ENCODE results near the gene ATP6V1E1.

ATP6V1E1 gene

DNA sequence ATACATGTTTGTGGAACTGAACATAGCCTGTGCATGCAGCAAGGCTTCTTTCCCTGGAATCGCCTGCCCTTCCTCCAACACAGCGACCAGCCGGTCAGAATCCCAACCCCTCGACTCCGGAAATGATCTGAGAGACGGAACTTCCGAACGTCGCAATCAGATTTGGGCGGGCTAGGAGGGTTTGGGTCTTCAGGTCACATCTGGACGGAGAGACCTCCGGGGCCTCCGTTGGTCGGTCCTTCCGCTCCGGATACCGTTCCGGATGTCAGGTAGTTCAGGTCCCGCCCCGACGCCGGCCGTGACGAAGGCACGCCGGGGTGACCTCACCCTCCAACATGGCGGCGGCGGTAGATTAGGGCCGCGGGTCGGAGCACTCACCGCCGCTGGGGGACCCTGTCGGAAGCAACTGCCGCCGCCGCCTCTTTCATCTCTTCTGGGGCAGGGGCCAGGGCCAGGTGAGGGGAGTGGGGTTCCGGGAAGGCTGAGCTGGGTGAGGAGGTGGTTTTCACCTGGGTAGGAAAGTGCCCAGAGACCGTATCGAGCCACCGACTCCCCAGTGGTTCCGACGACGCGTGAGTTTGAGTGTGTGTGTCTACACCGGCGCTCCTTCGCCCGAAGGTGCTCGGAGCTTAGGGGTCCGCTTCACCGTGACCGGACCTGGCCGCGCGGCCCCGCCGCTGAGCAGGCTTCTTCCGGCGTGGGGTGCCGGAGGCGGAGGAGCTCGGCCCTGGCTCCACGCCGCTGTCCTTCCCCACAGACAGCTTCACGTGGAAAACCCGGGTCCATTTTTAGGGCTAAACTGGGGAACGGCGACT lies 10.1 kb upstream of the ATP6V1E1 start, which contains the start of gene BCL2L13 (continued):
- TF ChIP-seq, protein P1, sequence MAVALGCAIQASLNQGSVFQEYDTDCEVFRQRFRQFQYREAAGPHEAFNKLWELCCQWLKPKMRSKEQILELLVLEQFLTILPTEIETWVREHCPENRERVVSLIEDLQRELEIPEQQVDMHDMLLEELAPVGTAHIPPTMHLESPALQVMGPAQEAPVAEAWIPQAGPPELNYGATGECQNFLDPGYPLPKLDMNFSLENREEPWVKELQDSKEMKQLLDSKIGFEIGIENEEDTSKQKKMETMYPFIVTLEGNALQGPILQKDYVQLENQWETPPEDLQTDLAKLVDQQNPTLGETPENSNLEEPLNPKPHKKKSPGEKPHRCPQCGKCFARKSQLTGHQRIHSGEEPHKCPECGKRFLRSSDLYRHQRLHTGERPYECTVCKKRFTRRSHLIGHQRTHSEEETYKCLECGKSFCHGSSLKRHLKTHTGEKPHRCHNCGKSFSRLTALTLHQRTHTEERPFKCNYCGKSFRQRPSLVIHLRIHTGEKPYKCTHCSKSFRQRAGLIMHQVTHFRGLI (tag by site-specific recombination; IDR thresholded peaks at IDR 0.05): 0 out of 2 replicates have a peak, but pooled peaks have one; percentile 23
- TF ChIP-seq KLF10 (tag by site-specific recombination; IDR thresholded peaks at IDR 0.05) (no peak), ZNF701 (tag by site-specific recombination; IDR thresholded peaks at IDR 0.05) (no peak; the same call in 1 of the 2 replicates), SP2 (tag by site-specific recombination; IDR thresholded peaks at IDR 0.05) (peak; percentile 97), ZNF146 (tag by site-specific recombination; IDR thresholded peaks at IDR 0.05) (no peak), ZBTB17 (tag by site-specific recombination; IDR thresholded peaks at IDR 0.05) (peak; percentile 77), ZNF239 (tag by site-specific recombination; IDR thresholded peaks at IDR 0.05) (0 out of 2 replicates have a peak, but pooled peaks have one; percentile 15), ZNF670 (tag by site-specific recombination; IDR thresholded peaks at IDR 0.05; ENCODE audit: low read depth) (no peak), YY2 (tag by site-specific recombination; IDR thresholded peaks at IDR 0.05) (peak; percentile 87), ZXDB (tag by site-specific recombination; IDR thresholded peaks at IDR 0.05) (peak; percentile 88), PRDM6 (tag by site-specific recombination; IDR thresholded peaks at IDR 0.05) (no peak), ZNF148 (tag by site-specific recombination; IDR thresholded peaks at IDR 0.05; ENCODE audit: borderline replicate concordance) (no peak), PRDM4 (tag by site-specific recombination; IDR thresholded peaks at IDR 0.05) (0 out of 2 replicates have a peak, but pooled peaks have one; percentile 19), TRIM28 (IDR thresholded peaks at IDR 0.05; ENCODE audit: borderline replicate concordance, low read length) (peak; percentile 84), GLI2 (tag by site-specific recombination; IDR thresholded peaks at IDR 0.05; ENCODE audit: borderline replicate concordance, low read depth) (no peak), KLF8 (tag by site-specific recombination; IDR thresholded peaks at IDR 0.05) (peak; percentile 79; the same call in 1 of the 2 replicates)
- TF ChIP-seq, protein P2, sequence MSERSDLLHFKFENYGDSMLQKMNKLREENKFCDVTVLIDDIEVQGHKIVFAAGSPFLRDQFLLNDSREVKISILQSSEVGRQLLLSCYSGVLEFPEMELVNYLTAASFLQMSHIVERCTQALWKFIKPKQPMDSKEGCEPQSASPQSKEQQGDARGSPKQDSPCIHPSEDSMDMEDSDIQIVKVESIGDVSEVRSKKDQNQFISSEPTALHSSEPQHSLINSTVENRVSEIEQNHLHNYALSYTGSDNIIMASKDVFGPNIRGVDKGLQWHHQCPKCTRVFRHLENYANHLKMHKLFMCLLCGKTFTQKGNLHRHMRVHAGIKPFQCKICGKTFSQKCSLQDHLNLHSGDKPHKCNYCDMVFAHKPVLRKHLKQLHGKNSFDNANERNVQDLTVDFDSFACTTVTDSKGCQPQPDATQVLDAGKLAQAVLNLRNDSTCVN (tag by site-specific recombination; optimal IDR thresholded peaks at IDR 0.05): peak; percentile 75
- TF ChIP-seq, protein P3, sequence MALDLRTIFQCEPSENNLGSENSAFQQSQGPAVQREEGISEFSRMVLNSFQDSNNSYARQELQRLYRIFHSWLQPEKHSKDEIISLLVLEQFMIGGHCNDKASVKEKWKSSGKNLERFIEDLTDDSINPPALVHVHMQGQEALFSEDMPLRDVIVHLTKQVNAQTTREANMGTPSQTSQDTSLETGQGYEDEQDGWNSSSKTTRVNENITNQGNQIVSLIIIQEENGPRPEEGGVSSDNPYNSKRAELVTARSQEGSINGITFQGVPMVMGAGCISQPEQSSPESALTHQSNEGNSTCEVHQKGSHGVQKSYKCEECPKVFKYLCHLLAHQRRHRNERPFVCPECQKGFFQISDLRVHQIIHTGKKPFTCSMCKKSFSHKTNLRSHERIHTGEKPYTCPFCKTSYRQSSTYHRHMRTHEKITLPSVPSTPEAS (tag by site-specific recombination; IDR thresholded peaks at IDR 0.05): peak; percentile 82
